Measurements from ENCODE around the gene EBF4. TPM values are rescaled to one million over a fixed set of nuclear protein-coding genes. Genes with fewer than 3 reads are reported as not detected.
"Not testable (repeated sequence)": the region's sequence is repeated elsewhere in the genome, so short reads cannot be mapped to it uniquely, and the experiment has no call there.

The EBF4 gene
- total and polyA plus RNA-seq, 12 donors = 2.0 to 8.0 (median 3.7) TPM

DNA sequence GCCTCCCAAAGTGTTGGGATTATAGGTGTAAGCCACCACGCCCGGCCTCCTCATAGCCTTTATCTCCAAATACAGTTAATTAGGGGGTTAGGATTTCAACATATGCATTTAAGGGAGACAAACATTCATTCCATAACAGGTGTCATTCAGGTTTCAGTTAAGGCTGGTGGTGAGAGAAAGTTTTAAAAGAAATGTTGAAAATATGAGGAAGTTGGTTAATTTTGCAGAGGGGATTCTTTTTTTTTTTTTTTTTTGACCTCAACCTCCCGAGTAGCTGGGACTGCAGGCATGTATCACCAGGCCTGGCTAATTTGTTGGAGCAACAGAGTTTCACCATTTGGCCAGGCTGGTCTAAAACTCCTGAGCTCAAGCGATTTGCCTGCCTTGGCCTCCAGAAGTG, 12.5 kb upstream of the EBF4 start:
- Histone ChIP-seq H3K27me3 (peaks cover 0 to 10% (median 1%) of the 10 kb centered on the region in 7 donors), H3K4me1 (peaks cover 0 to 2% (median 0%) of the 10 kb centered on the region in 9 donors), H3K27ac (no peak overlapping the region), H3K4me3 (no peak overlapping the region), H3K9me3 (peaks cover 0 to 4% (median 0%) of the 10 kb centered on the region in 11 donors), H3K36me3 (no peaks in the 10 kb centered on the region)
- WGBS, 2 donors = 79 to 82% methylated on average over 4 of the region's 4 CpGs
- ATAC-seq = no peak
- intact Hi-C loops (cut with DNase I) = no loop called here
- no peak for DNase-seq
- TF ChIP-seq, protein P1, sequence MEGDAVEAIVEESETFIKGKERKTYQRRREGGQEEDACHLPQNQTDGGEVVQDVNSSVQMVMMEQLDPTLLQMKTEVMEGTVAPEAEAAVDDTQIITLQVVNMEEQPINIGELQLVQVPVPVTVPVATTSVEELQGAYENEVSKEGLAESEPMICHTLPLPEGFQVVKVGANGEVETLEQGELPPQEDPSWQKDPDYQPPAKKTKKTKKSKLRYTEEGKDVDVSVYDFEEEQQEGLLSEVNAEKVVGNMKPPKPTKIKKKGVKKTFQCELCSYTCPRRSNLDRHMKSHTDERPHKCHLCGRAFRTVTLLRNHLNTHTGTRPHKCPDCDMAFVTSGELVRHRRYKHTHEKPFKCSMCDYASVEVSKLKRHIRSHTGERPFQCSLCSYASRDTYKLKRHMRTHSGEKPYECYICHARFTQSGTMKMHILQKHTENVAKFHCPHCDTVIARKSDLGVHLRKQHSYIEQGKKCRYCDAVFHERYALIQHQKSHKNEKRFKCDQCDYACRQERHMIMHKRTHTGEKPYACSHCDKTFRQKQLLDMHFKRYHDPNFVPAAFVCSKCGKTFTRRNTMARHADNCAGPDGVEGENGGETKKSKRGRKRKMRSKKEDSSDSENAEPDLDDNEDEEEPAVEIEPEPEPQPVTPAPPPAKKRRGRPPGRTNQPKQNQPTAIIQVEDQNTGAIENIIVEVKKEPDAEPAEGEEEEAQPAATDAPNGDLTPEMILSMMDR (IDR thresholded peaks at IDR 0.05) = no peak

DNA sequence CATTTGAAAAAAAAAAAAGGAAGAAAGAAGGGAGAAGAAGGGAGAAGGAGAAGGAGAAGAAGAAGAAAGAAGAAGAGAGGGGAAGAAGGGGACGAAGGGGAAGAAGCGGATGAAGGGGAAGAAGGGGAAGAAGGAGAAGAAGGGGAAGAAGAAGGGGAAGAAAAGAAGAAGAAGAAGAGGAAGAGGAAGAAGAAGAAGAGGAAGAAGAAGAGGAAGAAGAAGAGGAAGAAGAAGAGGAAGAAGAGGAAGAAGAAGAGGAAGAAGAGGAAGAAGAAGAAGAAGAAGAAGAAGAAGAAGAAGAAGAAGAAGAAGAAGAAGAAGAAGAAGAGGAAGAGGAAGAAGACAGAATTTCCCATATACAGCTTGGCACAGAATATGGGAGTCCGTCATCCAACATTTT, 10.5 kb upstream of the EBF4 start:
- DNase-seq; H3K4me3 ChIP-seq; H3K4me1 ChIP-seq; H3K9me3 ChIP-seq; intact Hi-C loops (cut with DNase I); H3K36me3 ChIP-seq; H3K27ac ChIP-seq; ATAC-seq: not testable (repeated sequence)
- H3K27me3 ChIP-seq = peaks cover 0 to 16% (median 10%) of the 10 kb centered on the region in 7 donors
- WGBS, 2 donors = 82 to 85% methylated on average over 3 of the region's 3 CpGs

DNA sequence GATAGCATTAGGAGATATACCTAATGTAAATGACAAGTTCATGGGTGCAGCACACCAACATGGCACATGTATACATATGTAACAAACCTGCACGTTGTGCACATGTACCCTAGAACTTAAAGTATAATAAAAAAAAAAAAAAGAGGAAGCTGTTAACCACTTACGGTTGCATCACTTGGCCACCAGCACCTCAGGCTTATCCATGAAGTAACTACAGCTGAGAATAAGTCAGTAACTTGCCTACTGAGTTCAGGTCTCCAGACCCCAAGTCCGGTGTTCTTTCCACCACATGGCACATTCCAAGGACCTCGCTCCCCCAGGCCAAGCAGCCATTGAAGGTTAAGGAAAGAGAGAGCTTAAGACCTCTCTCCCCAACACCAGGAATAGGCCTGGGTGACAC, 7.8 kb upstream of the EBF4 start:
- not testable (repeated sequence) for H3K9me3 ChIP-seq, H3K4me3 ChIP-seq, ATAC-seq, DNase-seq, H3K27ac ChIP-seq, H3K36me3 ChIP-seq
- intact Hi-C loops (cut with DNase I) = loop anchor here in 2 of 10 donors (5.0 kb wide), 2 partner anchors 57 to 67 kb away; no protein-coding TSS in a partner anchor
- H3K27me3 ChIP-seq = peaks cover 0 to 32% (median 10%) of the 10 kb centered on the region in 7 donors
- 77 to 89% methylated on average over 4 of the region's 4 CpGs for WGBS, 2 donors
- peaks cover 0 to 14% (median 4%) of the 10 kb centered on the region in 9 donors for H3K4me1 ChIP-seq

DNA sequence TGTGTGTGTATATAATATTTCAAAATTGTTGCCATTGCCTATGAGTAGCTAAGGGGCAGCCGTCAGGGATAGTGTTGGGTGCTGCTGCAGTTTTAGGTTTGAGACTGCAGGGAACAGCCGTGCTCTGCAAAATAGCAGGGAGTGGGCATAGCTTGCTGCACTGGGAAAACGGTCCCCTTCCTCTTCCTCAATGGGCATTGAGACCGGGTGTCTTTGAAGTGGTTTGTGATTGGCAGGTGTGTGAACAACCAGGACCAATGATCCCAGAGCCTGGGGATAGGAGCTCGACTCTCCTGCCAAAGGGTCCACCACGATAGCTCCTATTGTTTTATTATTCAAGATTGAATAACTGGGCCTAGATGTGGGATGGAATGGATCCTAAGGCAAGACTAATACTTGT, 5.1 kb upstream of the EBF4 start:
- Histone ChIP-seq H3K4me3 (no peak overlapping the region), H3K27ac (no peak overlapping the region), H3K27me3 (peaks cover 0 to 57% (median 10%) of the 10 kb centered on the region in 7 donors), H3K36me3 (no peaks in the 10 kb centered on the region), H3K4me1 (peaks cover 0 to 18% (median 6%) of the 10 kb centered on the region in 9 donors), H3K9me3 (no peaks in the 10 kb centered on the region)
- DNase-seq (no peak), ATAC-seq (no peak)
- 42 to 44% methylated on average over 6 of the region's 6 CpGs for WGBS, 2 donors
- TF ChIP-seq, protein P1 (IDR thresholded peaks at IDR 0.05) = no peak
- intact Hi-C loops (cut with DNase I) = loop anchor here in 2 of 10 donors (5.0 kb wide), 2 partner anchors 55 to 65 kb away; no protein-coding TSS in a partner anchor

DNA sequence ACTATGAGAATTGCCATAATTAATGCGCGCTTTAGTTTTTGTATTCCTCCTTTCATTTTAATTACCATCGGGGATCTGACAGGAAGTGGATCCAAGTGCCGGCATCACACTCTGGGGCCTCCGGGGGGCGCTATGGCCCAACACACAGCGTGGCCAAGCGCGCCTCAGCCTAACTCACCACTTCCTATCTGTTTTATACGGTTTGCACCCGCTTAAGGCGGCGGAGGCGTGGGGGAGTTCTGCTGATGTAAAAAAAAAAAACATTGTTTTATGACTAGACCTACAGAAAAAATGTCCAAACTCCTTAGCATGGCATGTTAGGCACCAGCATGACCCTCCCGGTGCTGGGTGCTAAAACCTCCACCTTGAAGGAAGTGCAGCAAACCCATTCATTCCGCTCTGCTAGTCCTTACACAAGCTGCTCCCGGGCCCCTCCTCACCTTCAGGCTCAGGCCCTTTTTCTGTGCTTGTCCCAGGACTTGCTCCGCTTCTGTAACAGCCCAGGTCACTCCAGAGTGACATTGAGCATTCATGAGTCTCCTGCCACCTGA, 4.5 kb upstream of the EBF4 start:
- TF ChIP-seq, protein P1 (IDR thresholded peaks at IDR 0.05) = peak; percentile 25 to 74 (median 62)
- no peaks in the 10 kb centered on the region for H3K9me3 ChIP-seq
- peaks cover 0 to 57% (median 10%) of the 10 kb centered on the region in 7 donors for H3K27me3 ChIP-seq
- ATAC-seq (peak in 3 of 8 donors; percentile 40 to 56 (median 46)), DNase-seq (peak; percentile 29 to 52)
- H3K27ac ChIP-seq = no peak overlapping the region
- H3K36me3 ChIP-seq = no peaks in the 10 kb centered on the region
- H3K4me1 ChIP-seq = peaks cover 0 to 18% (median 6%) of the 10 kb centered on the region in 9 donors
- intact Hi-C loops (cut with DNase I) = loop anchor here in 3 of 10 donors (1.0 to 5.0 kb wide), 3 partner anchors 54 to 64 kb away; no protein-coding TSS in a partner anchor
- WGBS, 2 donors = 21 to 26% methylated on average over 18 of the region's 18 CpGs
- no peak overlapping the region for H3K4me3 ChIP-seq

Data from heart right ventricle (tissue), 16 donors.